ENCODE measurements around the gene TAAR1.
"Not testable (repeated sequence)": the region's sequence is repeated elsewhere in the genome, so short reads cannot be mapped to it uniquely, and the experiment has no call there.

Gene TAAR1

DNA sequence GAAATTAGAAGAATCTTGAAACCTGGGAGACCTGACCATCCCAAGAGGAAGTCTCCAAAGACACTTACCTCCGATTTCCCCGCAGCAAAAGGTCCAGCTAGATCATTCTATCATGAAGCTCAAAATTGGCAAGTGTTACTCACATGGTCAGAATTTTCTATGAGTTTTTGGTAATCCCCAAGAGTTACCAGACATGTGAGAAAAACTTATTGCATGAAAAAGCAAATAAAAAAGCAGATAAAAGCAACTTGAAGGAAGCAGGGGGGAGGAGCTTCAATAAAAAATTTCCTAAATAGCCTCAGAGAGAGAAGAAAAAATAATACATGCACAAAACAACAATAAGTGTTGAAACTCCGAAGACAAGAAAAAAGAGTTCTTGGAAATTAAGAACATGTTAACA is 27.5 kb upstream of the TAAR1 start:
- Histone ChIP-seq H3K36me3 (ENCODE audit: control insufficient read depth, insufficient read depth, low read length) (no peaks in the 10 kb centered on the region), H3K9ac (no peak overlapping the region), H3K9me3 (ENCODE audit: control insufficient read depth, low read length) (no peaks in the 10 kb centered on the region), H3K4me2 (ENCODE audit: low read length) (no peak overlapping the region), H3K79me2 (no peaks in the 10 kb centered on the region), H3K4me3 (ENCODE audit: low read depth, low read length) (no peak overlapping the region), H2AFZ (no peak overlapping the region), H3K27me3 (ENCODE audit: control insufficient read depth, insufficient read depth, low read length) (no peaks in the 10 kb centered on the region), H3K27ac (no peak overlapping the region), H3K4me1 (no peaks in the 10 kb centered on the region)
- TF ChIP-seq, protein P1, sequence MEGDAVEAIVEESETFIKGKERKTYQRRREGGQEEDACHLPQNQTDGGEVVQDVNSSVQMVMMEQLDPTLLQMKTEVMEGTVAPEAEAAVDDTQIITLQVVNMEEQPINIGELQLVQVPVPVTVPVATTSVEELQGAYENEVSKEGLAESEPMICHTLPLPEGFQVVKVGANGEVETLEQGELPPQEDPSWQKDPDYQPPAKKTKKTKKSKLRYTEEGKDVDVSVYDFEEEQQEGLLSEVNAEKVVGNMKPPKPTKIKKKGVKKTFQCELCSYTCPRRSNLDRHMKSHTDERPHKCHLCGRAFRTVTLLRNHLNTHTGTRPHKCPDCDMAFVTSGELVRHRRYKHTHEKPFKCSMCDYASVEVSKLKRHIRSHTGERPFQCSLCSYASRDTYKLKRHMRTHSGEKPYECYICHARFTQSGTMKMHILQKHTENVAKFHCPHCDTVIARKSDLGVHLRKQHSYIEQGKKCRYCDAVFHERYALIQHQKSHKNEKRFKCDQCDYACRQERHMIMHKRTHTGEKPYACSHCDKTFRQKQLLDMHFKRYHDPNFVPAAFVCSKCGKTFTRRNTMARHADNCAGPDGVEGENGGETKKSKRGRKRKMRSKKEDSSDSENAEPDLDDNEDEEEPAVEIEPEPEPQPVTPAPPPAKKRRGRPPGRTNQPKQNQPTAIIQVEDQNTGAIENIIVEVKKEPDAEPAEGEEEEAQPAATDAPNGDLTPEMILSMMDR (IDR thresholded peaks at IDR 0.05): no peak

DNA sequence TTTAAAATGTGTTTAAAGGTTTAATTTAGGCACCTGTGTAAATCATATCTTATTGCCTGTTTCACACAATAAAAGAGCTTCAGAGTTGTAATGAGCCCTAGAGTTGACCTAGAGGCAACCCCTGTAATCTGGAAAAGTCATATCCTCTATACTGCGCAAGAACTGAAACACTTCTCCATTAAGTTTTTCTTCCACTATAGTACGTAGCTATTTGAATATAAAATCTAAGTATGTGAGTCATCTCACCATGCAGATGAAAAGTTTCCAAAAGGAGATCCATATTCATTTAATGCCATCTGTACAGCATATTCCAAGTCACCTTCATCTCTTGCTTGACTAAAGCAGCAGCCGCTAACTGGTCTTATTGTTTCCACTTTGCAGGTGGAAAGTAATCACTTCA is 26.0 kb upstream of the TAAR1 start:
- TF ChIP-seq, protein P1 (IDR thresholded peaks at IDR 0.05): no peak
- Histone ChIP-seq H3K36me3 (ENCODE audit: control insufficient read depth, insufficient read depth, low read length) (no peaks in the 10 kb centered on the region), H3K79me2 (no peaks in the 10 kb centered on the region), H3K9me3 (ENCODE audit: control insufficient read depth, low read length) (no peaks in the 10 kb centered on the region), H3K27ac (no peak overlapping the region), H2AFZ (no peak overlapping the region), H3K27me3 (ENCODE audit: control insufficient read depth, insufficient read depth, low read length) (no peaks in the 10 kb centered on the region), H3K4me2 (ENCODE audit: low read length) (no peak overlapping the region), H3K4me1 (no peaks in the 10 kb centered on the region), H3K9ac (no peak overlapping the region), H3K4me3 (ENCODE audit: low read depth, low read length) (no peak overlapping the region)

DNA sequence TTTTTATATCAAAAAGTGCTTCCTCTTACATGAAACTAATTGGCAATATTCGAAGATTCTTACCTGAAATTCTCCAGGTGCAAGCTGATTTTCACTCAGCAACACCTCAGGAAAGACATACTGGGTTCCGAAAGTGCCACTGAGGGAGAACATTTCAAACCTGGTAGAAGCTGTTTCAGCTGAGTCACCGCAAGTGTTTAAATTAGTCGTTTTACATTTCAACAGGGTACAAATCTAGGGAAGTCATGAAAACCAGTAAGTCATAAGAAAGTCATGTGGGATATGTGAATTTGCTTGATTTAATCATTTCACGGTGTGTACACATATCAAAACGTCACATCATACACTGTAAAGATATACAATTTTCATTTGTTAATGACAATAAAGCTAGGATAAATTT is 25.3 kb upstream of the TAAR1 start:
- Histone ChIP-seq H3K9me3 (ENCODE audit: control insufficient read depth, low read length) (no peaks in the 10 kb centered on the region), H3K4me1 (no peaks in the 10 kb centered on the region), H3K36me3 (ENCODE audit: control insufficient read depth, insufficient read depth, low read length) (no peaks in the 10 kb centered on the region), H2AFZ (no peak overlapping the region), H3K27ac (no peak overlapping the region), H3K27me3 (ENCODE audit: control insufficient read depth, insufficient read depth, low read length) (no peaks in the 10 kb centered on the region), H3K4me2 (ENCODE audit: low read length) (no peak overlapping the region), H3K9ac (no peak overlapping the region), H3K79me2 (no peaks in the 10 kb centered on the region), H3K4me3 (ENCODE audit: low read depth, low read length) (no peak overlapping the region)
- TF ChIP-seq, protein P1 (IDR thresholded peaks at IDR 0.05): no peak

DNA sequence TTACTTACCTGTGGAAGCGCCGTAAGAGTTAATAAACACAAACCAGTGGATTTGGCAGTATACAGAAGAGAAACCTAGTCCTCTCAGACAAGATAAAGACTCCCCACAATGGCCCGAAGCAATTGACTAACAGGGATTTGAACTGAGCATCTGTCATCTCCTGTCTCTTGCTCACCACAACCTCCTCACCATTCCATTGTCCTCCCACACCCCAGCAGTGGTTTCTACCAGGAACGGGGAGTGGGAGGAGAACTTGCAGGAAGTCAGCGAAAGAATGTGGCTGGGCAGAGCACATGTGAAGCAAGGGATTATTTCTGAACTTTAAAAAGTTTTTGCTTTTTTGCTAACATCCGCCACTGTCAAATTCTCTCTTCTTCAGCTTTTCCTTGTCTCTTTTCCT is 24.6 kb upstream of the TAAR1 start:
- no peak overlapping the region for H3K27ac ChIP-seq
- TF ChIP-seq, protein P1 (IDR thresholded peaks at IDR 0.05): no peak
- no peak overlapping the region for H3K4me3 ChIP-seq (ENCODE audit: low read depth, low read length)

DNA sequence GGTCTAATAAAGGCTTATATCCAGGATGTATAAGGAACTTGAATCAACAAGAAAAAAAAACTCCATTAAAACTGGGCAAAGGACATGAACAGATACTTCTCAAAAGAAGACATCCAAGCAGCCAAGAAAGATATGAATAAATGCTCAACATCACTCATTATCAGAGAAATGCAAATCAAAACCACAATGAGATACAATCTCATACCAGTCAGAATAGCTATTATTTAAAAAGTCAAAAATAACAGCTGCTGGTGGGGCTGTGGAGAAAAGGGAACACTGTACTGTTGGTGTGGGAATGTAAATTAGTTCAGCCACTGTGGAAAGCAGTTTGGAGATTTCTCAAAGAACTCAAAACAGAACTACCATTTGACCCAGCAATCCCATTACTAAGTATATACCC is 20.1 kb upstream of the TAAR1 start:
- not testable (repeated sequence) for H2AFZ ChIP-seq; H3K9ac ChIP-seq; H3K4me1 ChIP-seq; H3K27ac ChIP-seq; H3K36me3 ChIP-seq (ENCODE audit: control insufficient read depth, insufficient read depth, low read length); H3K9me3 ChIP-seq (ENCODE audit: control insufficient read depth, low read length); H3K79me2 ChIP-seq; H3K4me3 ChIP-seq (ENCODE audit: low read depth, low read length); H3K27me3 ChIP-seq (ENCODE audit: control insufficient read depth, insufficient read depth, low read length); H3K4me2 ChIP-seq (ENCODE audit: low read length)

More for the DNA sequence above, 24.6 kb upstream of the TAAR1 start:
- Histone ChIP-seq H3K36me3 (ENCODE audit: control insufficient read depth, insufficient read depth, low read length) (no peaks in the 10 kb centered on the region), H3K79me2 (no peaks in the 10 kb centered on the region), H3K27me3 (ENCODE audit: control insufficient read depth, insufficient read depth, low read length) (no peaks in the 10 kb centered on the region), H3K9ac (no peak overlapping the region), H2AFZ (no peak overlapping the region), H3K9me3 (ENCODE audit: control insufficient read depth, low read length) (no peaks in the 10 kb centered on the region), H3K4me2 (ENCODE audit: low read length) (no peak overlapping the region), H3K4me1 (no peaks in the 10 kb centered on the region)
